A549 (cell line): ENCODE measurements around the gene VSIR. TPM values are rescaled to one million over a fixed set of nuclear protein-coding genes. Genes with fewer than 3 reads are reported as not detected.

Experiments
- ATAC-seq, 2 experiments: fragments of 200-7000 bp in 1 of 2; fragments of >200 bp in 1 of 2; cut with Nextera tagmentation in 1 of 2; cut with Tn5 transposase in 1 of 2; 3 replicates each; pipeline versions ENCODE4 v1.8.0 to v1.9.1; 2018 to 2020; ENCODE audit warnings: mild to moderate bottlenecking in 1 of 2, moderate library complexity in 1 of 2
- CTCF ChIA-PET: fragments of 300-600 bp; sonication (Branson Sonifier 250); formaldehyde crosslinking; extraction: SDS; loops from one replicate; lab custom pipeline; 2021; ENCODE audit warnings: antibody characterized with exemption, inconsistent platforms; lab: Yijun Ruan, JAX
- POLR2A ChIA-PET: fragments of 350-600 bp; formaldehyde crosslinking; extraction: SDS; loops from one replicate; lab custom pipeline; 2021; ENCODE audit warnings: antibody characterized with exemption, inconsistent platforms; lab: Yijun Ruan, JAX
- DNase-seq, 2 experiments: peaks; one replicate each; pipeline versions ENCODE4 v3.0.0 to v3.0.0-alpha.2; 2011 to 2016; ENCODE audit warnings: low read depth in 1 of 2, low spot score in 1 of 2
- FAIRE-seq: peaks from 2 replicates; lab custom pipeline; 2011; peaks lifted over from hg19 to GRCh38; lab: Jason Lieb, UNC
- H3K27ac ChIP-seq, 2 experiments: fragments of >200 bp; sonication (Bioruptor Twin); formaldehyde crosslinking; 3 replicates each; pipeline ENCODE4 v1.5.1; 2016 to 2017
- H3K4me1 ChIP-seq: fragments of >200 bp; sonication (Bioruptor Twin); formaldehyde crosslinking; 3 replicates; pipeline ENCODE4 v1.6.1; 2016
- H3K4me2 ChIP-seq: fragments of >200 bp; sonication (Bioruptor Twin); formaldehyde crosslinking; 3 replicates; pipeline ENCODE4 v1.6.1; 2016
- H3K4me3 ChIP-seq: fragments of >200 bp; sonication (Bioruptor Twin); formaldehyde crosslinking; 3 replicates; pipeline ENCODE4 v1.5.1; 2016
- H3K9me3 ChIP-seq: fragments of >200 bp; sonication (Bioruptor Twin); formaldehyde crosslinking; 3 replicates; pipeline ENCODE4 v1.6.1; 2016
- ATOH8 ChIP-seq: fragments of 250-450 bp; sonication (Bioruptor Pico); IDR thresholded peaks from 2 replicates; pipeline ENCODE4 v1.5.0; 2020; ENCODE audit warnings: low read depth, mild to moderate bottlenecking, moderate library complexity
- CBX2 ChIP-seq: fragments of 200-600 bp; sonication (generic); IDR thresholded peaks from 2 replicates; pipeline ENCODE4 v1.6.1; 2016; ENCODE audit warnings: low read depth, mild to moderate bottlenecking, borderline replicate concordance
- CHD2 ChIP-seq: fragments of 150-350 bp; IDR thresholded peaks from 2 replicates; pipeline ENCODE4 v1.6.1; 2014; ENCODE audit warnings: low read length; ENCODE audit not compliant: partially characterized antibody
- CHD4 ChIP-seq: fragments of 200-600 bp; sonication (generic); IDR thresholded peaks from 2 replicates; pipeline ENCODE4 v1.6.1; 2016; ENCODE audit warnings: antibody characterized with exemption, mild to moderate bottlenecking, borderline replicate concordance
- EHMT2 ChIP-seq: fragments of 200-600 bp; sonication (generic); IDR thresholded peaks from 2 replicates; pipeline ENCODE4 v1.6.1; 2016; ENCODE audit warnings: antibody characterized with exemption, low read depth, mild to moderate bottlenecking, moderate library complexity
- ELK1 ChIP-seq: fragments of 150-350 bp; IDR thresholded peaks from 2 replicates; pipeline ENCODE4 v1.6.1; 2014; ENCODE audit warnings: low read depth, mild to moderate bottlenecking, low read length
- GATA3 ChIP-seq: IDR thresholded peaks from 2 replicates; pipeline ENCODE4 v1.6.1; 2012; ENCODE audit warnings: borderline replicate concordance
- HES2 ChIP-seq: fragments of >200 bp; sonication (Bioruptor Twin); formaldehyde crosslinking; IDR thresholded peaks from 2 replicates; pipeline ENCODE4 v1.6.1; 2016
- HEYL ChIP-seq: fragments of 250-450 bp; sonication (Bioruptor Pico); IDR thresholded peaks from 2 replicates; pipeline ENCODE4 v1.8.0; 2021; ENCODE audit warnings: mild to moderate bottlenecking, moderate library complexity
- HMGXB4 ChIP-seq: fragments of 250-450 bp; sonication (Bioruptor Pico); IDR thresholded peaks from 2 replicates; pipeline ENCODE4 v1.5.0; 2021; ENCODE audit warnings: mild to moderate bottlenecking, moderate library complexity, borderline replicate concordance
- HOXA7 ChIP-seq: fragments of 250-450 bp; sonication (Bioruptor Pico); IDR thresholded peaks from 2 replicates; pipeline ENCODE4 v1.5.0; 2020; ENCODE audit warnings: mild to moderate bottlenecking, moderate library complexity
- HOXB5 ChIP-seq: fragments of 250-450 bp; sonication (Bioruptor Pico); IDR thresholded peaks from 2 replicates; pipeline ENCODE4 v1.5.0; 2020; ENCODE audit warnings: mild to moderate bottlenecking, moderate library complexity
- JUN ChIP-seq, 2 experiments: fragments of >200 bp; sonication (Bioruptor Twin); formaldehyde crosslinking; IDR thresholded peaks; 2 replicates in 1 of 2; 3 replicates in 1 of 2; pipeline ENCODE4 v1.6.1; 2016 to 2017
- JUNB ChIP-seq: fragments of >200 bp; sonication (Bioruptor Twin); formaldehyde crosslinking; IDR thresholded peaks from 2 replicates; pipeline ENCODE4 v1.6.1; 2016
- MAX ChIP-seq: IDR thresholded peaks from 2 replicates; pipeline ENCODE4 v1.6.1; 2012
- NFE2L2 ChIP-seq: fragments of 150-350 bp; conservative IDR thresholded peaks from 2 replicates; pipeline ENCODE4 v1.6.1; 2014; ENCODE audit warnings: low read length
- NPAS2 ChIP-seq: fragments of 250-450 bp; sonication (Bioruptor Pico); IDR thresholded peaks from 2 replicates; pipeline ENCODE4 v1.8.0; 2022; ENCODE audit warnings: mild to moderate bottlenecking, moderate library complexity, borderline replicate concordance
- PHF8 ChIP-seq: fragments of 200-600 bp; sonication (generic); IDR thresholded peaks from 2 replicates; pipeline ENCODE4 v1.6.1; 2016; ENCODE audit warnings: low read depth, mild to moderate bottlenecking, antibody characterized with exemption, moderate library complexity, borderline replicate concordance
- POLR2AphosphoS2 ChIP-seq: conservative IDR thresholded peaks from 2 replicates; pipeline ENCODE4 v1.6.1; 2012; ENCODE audit warnings: low read length, improper control_type of control experiment, inconsistent platforms
- REST ChIP-seq: fragments of 200-600 bp; sonication (generic); IDR thresholded peaks from 2 replicates; pipeline ENCODE4 v1.6.1; 2016; ENCODE audit warnings: antibody characterized with exemption, mild to moderate bottlenecking, moderate library complexity
- RNF2 ChIP-seq: fragments of 200-600 bp; sonication (generic); IDR thresholded peaks from 2 replicates; pipeline ENCODE4 v1.6.1; 2016; ENCODE audit warnings: low read depth, mild to moderate bottlenecking, antibody characterized with exemption, moderate library complexity, borderline replicate concordance
- SMC3 ChIP-seq: fragments of >200 bp; sonication (Bioruptor Twin); formaldehyde crosslinking; IDR thresholded peaks from 3 replicates; pipeline ENCODE4 v1.6.1; 2018; ENCODE audit warnings: inconsistent platforms
- ZNF302 ChIP-seq: fragments of 250-450 bp; sonication (Bioruptor Pico); IDR thresholded peaks from 2 replicates; pipeline ENCODE4 v1.9.0; 2021; ENCODE audit warnings: inconsistent platforms, mild to moderate bottlenecking, moderate library complexity
- ZSCAN20 ChIP-seq: fragments of 250-450 bp; sonication (Bioruptor Pico); IDR thresholded peaks from 2 replicates; pipeline ENCODE4 v1.8.0; 2022; ENCODE audit warnings: mild to moderate bottlenecking, moderate library complexity
- WGBS: methylation state at CpG from one replicate; pipeline ENCODE4 v1.1.6; 2017; ENCODE audit errors: missing lambda C conversion rate; 5-methylcytosine and 5-hydroxymethylcytosine counted together
- polyA plus RNA-seq, 4 experiments: library from polyadenylated mRNA; depleted of rRNA in 3 of 4; stranded (reverse); fragments of >200 nt; fragmentation: RNase III in 1 of 4; extraction: RNeasy Plus Mini Kit Qiagen cat#74134 plus additional on column Dnase treatment in 1 of 4; gene quantifications; 2 replicates in 3 of 4; 3 replicates in 1 of 4; pipeline ENCODE4 v1.2.3, GENCODE V29; 2011 to 2017

VSIR gene
- polyA plus RNA-seq, 2 of the 4 experiments (the other 2 are of a cell fraction): 15.5 to 18.5 TPM

- FAIRE-seq: no peak
- 88% methylated on average over 15 of the region's 16 CpGs for WGBS
- DNase-seq: no peak
- Histone ChIP-seq H3K27ac (0 out of 6 replicates have a peak overlapping the region, but pooled peaks of 1 of the 2 experiments have one; percentile 28), H3K4me1 (no peaks in the 10 kb centered on the region), H3K4me3 (no peak overlapping the region), H3K4me2 (no peak overlapping the region)
- ATAC-seq: no peak
- POLR2A ChIA-PET: no interaction called here
- no peak for TF ChIP-seq HES2
- TF ChIP-seq HEYL (CRISPR knock-in tag): no peak
- TF ChIP-seq EHMT2: no peak
- TF ChIP-seq, all 56 proteins: peak for 0
- CTCF ChIA-PET: interaction anchor here (1.0 to 1.6 kb wide), 5 partner anchors 11 to 38 kb away, joined by 3 to 5 read pairs (median 3); partner anchors contain the start of gene VSIR
- H3K9me3 ChIP-seq: no peaks in the 10 kb centered on the region
These were observed 37.4 kb downstream of the VSIR start for GRCh38 chr10:71735709-71736569.

GRCh38 chr10:71734797-71735196 is 38.5 kb downstream of the VSIR start:
- ATAC-seq: no peak
- H3K4me3 ChIP-seq: no peak overlapping the region
- 43% methylated on average over 5 of the region's 5 CpGs for WGBS
- TF ChIP-seq HMGXB4 (CRISPR knock-in tag) (no peak), PHF8 (no peak), ELK1 (no peak), NFE2L2 (no peak), RNF2 (no peak), CHD2 (no peak), GATA3 (no peak), HOXA7 (CRISPR knock-in tag) (no peak), ZNF302 (CRISPR knock-in tag) (no peak), JUN (IDR thresholded peaks at IDR 0.05) (no peak), EHMT2 (no peak), ZSCAN20 (no peak), CHD4 (no peak), MAX (no peak)
- TF ChIP-seq, all 56 proteins: peak for 0
- Histone ChIP-seq H3K9me3 (no peaks in the 10 kb centered on the region), H3K4me2 (no peak overlapping the region), H3K4me1 (no peaks in the 10 kb centered on the region; the same call in 2 of the 3 replicates), H3K27ac (0 out of 6 replicates have a peak overlapping the region, but pooled peaks of 1 of the 2 experiments have one; percentile 4)
- DNase-seq (no peak), FAIRE-seq (no peak)
- ChIA-PET POLR2A (no interaction called here), CTCF (interaction anchor here (1.2 to 1.3 kb wide), 2 partner anchors 9 to 13 kb away, joined by 3 to 6 read pairs; no protein-coding TSS in a partner anchor)

GRCh38 chr10:71731791-71732190 is 41.5 kb downstream of the VSIR start:
- Histone ChIP-seq H3K4me2 (no peak overlapping the region), H3K4me3 (no peak overlapping the region), H3K9me3 (no peaks in the 10 kb centered on the region), H3K4me1 (peaks cover 24% of the 10 kb centered on the region), H3K27ac (no peak overlapping the region)
- ChIA-PET CTCF (interaction anchor here (0.9 to 3.0 kb wide), 10 partner anchors 10 to 418 kb away, joined by 3 to 16 read pairs (median 4); partner anchors contain the start of genes SLC29A3 and VSIR), POLR2A (no interaction called here)
- FAIRE-seq: no peak
- no peak for DNase-seq
- WGBS: 88% methylated on average over 11 of the region's 12 CpGs
- no peak for ATAC-seq
- TF ChIP-seq REST (no peak), HOXA7 (CRISPR knock-in tag) (no peak), POLR2AphosphoS2 (no peak), HEYL (CRISPR knock-in tag) (no peak), CBX2 (no peak), ATOH8 (CRISPR knock-in tag) (no peak), JUNB (no peak), SMC3 (no peak), NPAS2 (CRISPR knock-in tag) (no peak), HOXB5 (CRISPR knock-in tag) (no peak)
